B cell (primary cell): ENCODE results near the gene RASA3.

ENCODE experiments used
- EZH2 ChIP-seq: IDR thresholded peaks from 2 replicates; pipeline ENCODE4 v1.6.1; 2012; ENCODE audit warnings: borderline replicate concordance, low read depth, mild to moderate bottlenecking, moderate library complexity, low read length; ENCODE audit not compliant: insufficient read depth, poor library complexity, severe bottlenecking
- TF ChIP-seq, protein P1 (sequence below): fragments of 200-600 bp; IDR thresholded peaks from one replicate; pipeline ENCODE4 v1.8.0; 2022; ENCODE audit warnings: antibody characterized with exemption, mild to moderate bottlenecking

- no peak for TF ChIP-seq EZH2
- TF ChIP-seq, protein P1, sequence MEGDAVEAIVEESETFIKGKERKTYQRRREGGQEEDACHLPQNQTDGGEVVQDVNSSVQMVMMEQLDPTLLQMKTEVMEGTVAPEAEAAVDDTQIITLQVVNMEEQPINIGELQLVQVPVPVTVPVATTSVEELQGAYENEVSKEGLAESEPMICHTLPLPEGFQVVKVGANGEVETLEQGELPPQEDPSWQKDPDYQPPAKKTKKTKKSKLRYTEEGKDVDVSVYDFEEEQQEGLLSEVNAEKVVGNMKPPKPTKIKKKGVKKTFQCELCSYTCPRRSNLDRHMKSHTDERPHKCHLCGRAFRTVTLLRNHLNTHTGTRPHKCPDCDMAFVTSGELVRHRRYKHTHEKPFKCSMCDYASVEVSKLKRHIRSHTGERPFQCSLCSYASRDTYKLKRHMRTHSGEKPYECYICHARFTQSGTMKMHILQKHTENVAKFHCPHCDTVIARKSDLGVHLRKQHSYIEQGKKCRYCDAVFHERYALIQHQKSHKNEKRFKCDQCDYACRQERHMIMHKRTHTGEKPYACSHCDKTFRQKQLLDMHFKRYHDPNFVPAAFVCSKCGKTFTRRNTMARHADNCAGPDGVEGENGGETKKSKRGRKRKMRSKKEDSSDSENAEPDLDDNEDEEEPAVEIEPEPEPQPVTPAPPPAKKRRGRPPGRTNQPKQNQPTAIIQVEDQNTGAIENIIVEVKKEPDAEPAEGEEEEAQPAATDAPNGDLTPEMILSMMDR, result no peak
Observed at GRCh38 chr13:113998781-113999617, 133.4 kb downstream of the RASA3 start.
